ENCODE measurements around the gene AOC2. TPM values are rescaled to one million over a fixed set of nuclear protein-coding genes. Genes with fewer than 3 reads are reported as not detected.

The AOC2 gene
- total and polyA plus RNA-seq, 2 of the 13 experiments (the other 11 are each of a cell fraction or from before 2014, with no cell fraction given): 1.2 to 3.3 TPM

- TF ChIP-seq ZNF496 (CRISPR knock-in tag; IDR thresholded peaks at IDR 0.05; ENCODE audit: insufficient replicate concordance) (no peak), EHMT2 (IDR thresholded peaks at IDR 0.05; ENCODE audit: borderline replicate concordance, low read depth, low read length) (no peak), ZNF44 (CRISPR knock-in tag; IDR thresholded peaks at IDR 0.05) (peak; percentile 93; the same call in 1 of the 2 replicates), TOE1 (CRISPR knock-in tag; IDR thresholded peaks at IDR 0.05) (peak; percentile 93), ZNF703 (CRISPR knock-in tag; IDR thresholded peaks at IDR 0.05; ENCODE audit: borderline replicate concordance) (0 out of 2 replicates have a peak, but pooled peaks have one; percentile 62), KAT2B (IDR thresholded peaks at IDR 0.05; ENCODE audit: borderline replicate concordance, low read depth, low read length) (peak; percentile 17; the same call in 1 of the 2 replicates), ZNF761 (CRISPR knock-in tag; conservative IDR thresholded peaks at IDR 0.05) (peak; percentile 95), PRDM10 (CRISPR knock-in tag; IDR thresholded peaks at IDR 0.05; ENCODE audit: low read depth) (peak; percentile 70; the same call in 1 of the 2 replicates), ZHX2 (IDR thresholded peaks at IDR 0.05; ENCODE audit: low read depth) (peak; percentile 93), ZHX2 (CRISPR knock-in tag; IDR thresholded peaks at IDR 0.05; ENCODE audit: borderline replicate concordance) (0 out of 2 replicates have a peak, but pooled peaks have one; percentile 44), HOXA3 (CRISPR knock-in tag; IDR thresholded peaks at IDR 0.05) (peak; percentile 97), ZNF430 (CRISPR knock-in tag; IDR thresholded peaks at IDR 0.05) (peak; percentile 28; the same call in 1 of the 2 replicates), HNF4G (IDR thresholded peaks at IDR 0.05; ENCODE audit: borderline replicate concordance, low read depth, low read length) (peak; percentile 28; the same call in 1 of the 2 replicates), HNF4G (CRISPR knock-in tag; IDR thresholded peaks at IDR 0.05; ENCODE audit: borderline replicate concordance, low read depth) (peak; percentile 80), RBM39 (IDR thresholded peaks at IDR 0.05; ENCODE audit: low read depth, low read length, poor library complexity, severe bottlenecking) (peak; percentile 90), ZNF776 (CRISPR knock-in tag; IDR thresholded peaks at IDR 0.05) (peak; percentile 85; the same call in 1 of the 2 replicates), TFAP4 (IDR thresholded peaks at IDR 0.05; ENCODE audit: borderline replicate concordance, low read depth) (peak; percentile 38; the same call in 1 of the 2 replicates)
Observed at GRCh38 chr17:42798383-42799380, 45.7 kb upstream of the AOC2 start, which contains the start of the genes CNTD1 and COA3 (continued).

All from HepG2 (cell line).